Keratinocyte (primary cell): ENCODE data around the gene CA5B. TPM values are rescaled to one million over a fixed set of nuclear protein-coding genes. Genes with fewer than 3 reads are reported as not detected.

Source experiments
- DNase-seq: peaks from one replicate; pipeline ENCODE4 v3.0.0-alpha.2; 2011; ENCODE audit warnings: low read depth, missing footprints, low spot score
- FAIRE-seq: peaks from 2 replicates; lab custom pipeline; 2011; peaks lifted over from hg19 to GRCh38; lab: Jason Lieb, UNC
- H2AFZ ChIP-seq: 2 replicates; pipeline ENCODE4 v1.6.0; 2012; ENCODE audit warnings: low read length, control low read depth, inconsistent platforms; ENCODE audit not compliant: control insufficient read depth
- H3K27ac ChIP-seq: 2 replicates; pipeline ENCODE4 v1.5.1; 2011; ENCODE audit warnings: low read length; ENCODE audit not compliant: control insufficient read depth, insufficient read depth
- H3K27me3 ChIP-seq: 3 replicates; pipeline ENCODE4 v1.6.0; 2011; ENCODE audit warnings: low read length; ENCODE audit not compliant: control insufficient read depth, insufficient read depth; ENCODE audit errors: extremely low read depth
- H3K36me3 ChIP-seq, 2 experiments: 2 replicates in 1 of 2; 3 replicates in 1 of 2; pipeline ENCODE4 v1.5.1; 2011; ENCODE audit warnings: low read length in 2 of 2, mild to moderate bottlenecking in 1 of 2; ENCODE audit not compliant: control insufficient read depth in 2 of 2, insufficient read depth in 2 of 2; ENCODE audit errors: extremely low read depth in 1 of 2
- H3K4me1 ChIP-seq: 3 replicates; pipeline ENCODE4 v1.5.1; 2011; ENCODE audit warnings: low read length; ENCODE audit not compliant: control insufficient read depth, insufficient read depth; ENCODE audit errors: extremely low read depth
- H3K4me2 ChIP-seq: 3 replicates; pipeline ENCODE4 v1.6.0; 2011; ENCODE audit warnings: low read depth, low read length; ENCODE audit not compliant: control insufficient read depth, insufficient read depth; ENCODE audit errors: extremely low read depth
- H3K4me3 ChIP-seq, 3 experiments: fragments of 200-600 bp in 1 of 3; sonication (generic) in 1 of 3; 2 replicates in 2 of 3; 3 replicates in 1 of 3; pipeline ENCODE4 v1.5.1; 2011 to 2016; ENCODE audit warnings: low read length in 3 of 3, mild to moderate bottlenecking in 3 of 3, control low read depth in 2 of 3, inconsistent platforms in 1 of 3, low read depth in 1 of 3, mixed read lengths in 1 of 3, mixed run types in 1 of 3, moderate library complexity in 1 of 3; ENCODE audit not compliant: control insufficient read depth in 2 of 3, insufficient read depth in 2 of 3; ENCODE audit errors: extremely low read depth in 1 of 3
- H3K79me2 ChIP-seq: 2 replicates; pipeline ENCODE4 v1.6.0; 2012; ENCODE audit warnings: low read length; ENCODE audit not compliant: control insufficient read depth, insufficient read depth
- H3K9ac ChIP-seq: 3 replicates; pipeline ENCODE4 v1.6.0; 2011; ENCODE audit warnings: low read length; ENCODE audit not compliant: control insufficient read depth, insufficient read depth; ENCODE audit errors: extremely low read depth
- H3K9me1 ChIP-seq: 3 replicates; pipeline ENCODE4 v1.6.0; 2011; ENCODE audit warnings: low read length; ENCODE audit not compliant: control insufficient read depth, insufficient read depth; ENCODE audit errors: extremely low read depth
- H3K9me3 ChIP-seq: 2 replicates; pipeline ENCODE4 v1.5.1; 2012; ENCODE audit warnings: low read depth, low read length; ENCODE audit not compliant: control insufficient read depth
- H4K20me1 ChIP-seq: 3 replicates; pipeline ENCODE4 v1.6.0; 2011; ENCODE audit warnings: low read length; ENCODE audit not compliant: control insufficient read depth, insufficient read depth; ENCODE audit errors: extremely low read depth
- CTCF ChIP-seq, 3 experiments: IDR thresholded peaks in 1 of 3; conservative IDR thresholded peaks in 1 of 3; optimal IDR thresholded peaks in 1 of 3; 2 replicates in 2 of 3; 3 replicates in 1 of 3; pipeline versions ENCODE3 to v1.5.1; 2011; ENCODE audit warnings: low read length in 3 of 3, mild to moderate bottlenecking in 3 of 3, moderate library complexity in 2 of 3, control low read depth in 1 of 3, inconsistent platforms in 1 of 3; ENCODE audit not compliant: insufficient read depth in 2 of 3; ENCODE audit errors: extremely low read depth in 1 of 3
- EZH2 ChIP-seq: IDR thresholded peaks from one replicate; pipeline ENCODE4 v1.6.1; 2012; ENCODE audit warnings: inconsistent platforms, mild to moderate bottlenecking, low read length, moderate library complexity
- dilution Hi-C: fragments of 300-500 bp; cut with MboI; formaldehyde crosslinking; loops from one replicate; pipeline ENCODE4 v1.7.0; 2020; ENCODE audit warnings: low sequenced_read_pairs; ENCODE audit not compliant: extremely low pct_ligation_motif_present
- polyA plus RNA-seq, 5 experiments: library from polyadenylated mRNA; depleted of rRNA in 3 of 5; stranded (reverse) in 3 of 5; stranded (forward) in 1 of 5; unstranded in 1 of 5; fragments of >200 nt; gene quantifications; 1 replicate in 1 of 5; 2 replicates in 3 of 5; 3 replicates in 1 of 5; pipeline versions ENCODE4 v1.2.1 to v1.2.3, GENCODE V29; 2011 to 2012; ENCODE audit warnings: missing spikeins in 2 of 5, low read depth in 1 of 5, low replicate concordance in 1 of 5

Gene CA5B
- polyA plus RNA-seq, 1 donor (not counting 4 experiments of a cell fraction or from before 2014, with no cell fraction given) = 5.2 TPM

GRCh38 chrX:15749642-15750610 lies 11.9 kb downstream of the CA5B start:
- Histone ChIP-seq H2AFZ (no peak overlapping the region), H3K9ac (no peak overlapping the region)

GRCh38 chrX:15750611-15751154 lies 12.6 kb downstream of the CA5B start:
- Histone ChIP-seq H3K4me3 (no peak overlapping the region), H3K27ac (no peak overlapping the region), H3K4me2 (no peak overlapping the region), H3K9me3 (no peaks in the 10 kb centered on the region), H3K79me2 (no peaks in the 10 kb centered on the region), H3K36me3 (no peaks in the 10 kb centered on the region), H4K20me1 (no peaks in the 10 kb centered on the region), H3K27me3 (no peaks in the 10 kb centered on the region), H2AFZ (no peak overlapping the region), H3K9me1 (no peaks in the 10 kb centered on the region), H3K9ac (no peak overlapping the region), H3K4me1 (no peaks in the 10 kb centered on the region)
- no peak for FAIRE-seq
- TF ChIP-seq EZH2 (no peak), CTCF (optimal IDR thresholded peaks at IDR 0.05 in 1 of 3, IDR thresholded peaks at IDR 0.05 in 1 of 3, conservative IDR thresholded peaks at IDR 0.05 in 1 of 3; ENCODE audit: extremely low read depth in 1 of 3, insufficient read depth in 2 of 3, low read length in 3 of 3) (no peak)
- dilution Hi-C loops = no loop called here
- DNase-seq = no peak

More at GRCh38 chrX:15749642-15750610, 11.9 kb downstream of the CA5B start:
- Histone ChIP-seq H3K9me3 (no peaks in the 10 kb centered on the region), H3K4me3 (no peak overlapping the region), H3K9me1 (no peaks in the 10 kb centered on the region), H3K27me3 (no peaks in the 10 kb centered on the region), H3K4me1 (no peaks in the 10 kb centered on the region), H4K20me1 (no peaks in the 10 kb centered on the region), H3K36me3 (no peaks in the 10 kb centered on the region), H3K79me2 (no peaks in the 10 kb centered on the region), H3K4me2 (no peak overlapping the region), H3K27ac (no peak overlapping the region)
- no peak for TF ChIP-seq EZH2
- no peak for TF ChIP-seq CTCF (optimal IDR thresholded peaks at IDR 0.05 in 1 of 3, IDR thresholded peaks at IDR 0.05 in 1 of 3, conservative IDR thresholded peaks at IDR 0.05 in 1 of 3; ENCODE audit: extremely low read depth in 1 of 3, insufficient read depth in 2 of 3, low read length in 3 of 3)
- FAIRE-seq = no peak
- dilution Hi-C loops = no loop called here
- no peak for DNase-seq
